Lower leg skin (tissue), 3 donors: Measurements from ENCODE around the gene BAZ1B.

Source experiments
- POLR2A ChIP-seq, 2 donors: fragments of 450-650 bp; IDR thresholded peaks; one replicate each; pipeline ENCODE4 v1.6.1; 2016 to 2017; ENCODE audit warnings: antibody characterized with exemption in 2 of 2, mild to moderate bottlenecking in 1 of 2, moderate library complexity in 1 of 2
- TF ChIP-seq, protein P1 (sequence below), 3 donors: fragments of 450-650 bp; IDR thresholded peaks; one replicate each; pipeline ENCODE4 v1.5.1; 2016; ENCODE audit warnings: antibody characterized with exemption in 3 of 3, mild to moderate bottlenecking in 3 of 3, moderate library complexity in 2 of 3

DNA sequence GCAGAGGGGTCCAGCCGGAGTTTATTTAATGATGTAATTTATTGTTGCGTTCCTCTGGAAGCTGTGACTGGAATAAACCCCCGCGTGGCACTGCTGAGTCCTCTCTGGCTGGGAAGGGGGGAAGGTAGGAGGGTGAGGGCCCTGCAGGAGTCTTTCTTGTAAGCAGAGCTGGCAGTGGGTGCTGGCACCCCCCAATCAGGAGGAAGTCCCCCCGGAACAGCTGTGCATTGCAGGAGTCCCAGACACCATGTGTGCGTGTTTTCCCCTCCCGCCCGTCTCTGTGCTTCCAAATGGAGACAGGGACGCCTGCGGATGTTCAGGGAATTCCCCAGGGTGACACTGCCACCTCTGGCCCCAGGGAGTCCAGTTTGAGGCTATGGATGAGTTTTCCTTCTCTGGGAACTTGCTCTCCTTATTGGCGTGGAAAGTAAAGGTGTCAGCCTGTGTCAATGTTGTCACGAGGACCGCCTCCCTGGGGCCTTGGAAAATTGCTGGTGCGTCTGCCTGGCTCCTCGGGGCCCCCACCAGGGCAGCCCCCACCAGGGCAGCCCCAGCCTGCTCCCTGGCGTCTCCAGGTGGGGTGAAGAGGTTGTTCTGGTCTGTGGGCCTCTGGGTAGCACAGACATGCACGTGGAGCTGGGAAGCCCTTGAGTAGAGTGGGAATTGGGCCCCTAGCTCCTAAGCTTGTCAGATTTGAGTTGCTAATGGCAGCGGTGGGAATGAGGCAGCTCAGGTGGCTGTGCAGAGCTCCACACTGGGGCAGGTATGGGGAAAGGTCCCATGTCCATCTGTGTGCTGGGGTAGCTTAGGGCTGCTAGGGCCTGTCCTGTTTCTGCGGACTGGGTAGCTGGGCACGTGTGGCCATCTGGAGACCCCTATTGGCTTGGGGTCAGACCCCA is 85.8 kb downstream of the BAZ1B start:
- no peak for TF ChIP-seq POLR2A (IDR thresholded peaks at IDR 0.05)
- TF ChIP-seq, protein P1, sequence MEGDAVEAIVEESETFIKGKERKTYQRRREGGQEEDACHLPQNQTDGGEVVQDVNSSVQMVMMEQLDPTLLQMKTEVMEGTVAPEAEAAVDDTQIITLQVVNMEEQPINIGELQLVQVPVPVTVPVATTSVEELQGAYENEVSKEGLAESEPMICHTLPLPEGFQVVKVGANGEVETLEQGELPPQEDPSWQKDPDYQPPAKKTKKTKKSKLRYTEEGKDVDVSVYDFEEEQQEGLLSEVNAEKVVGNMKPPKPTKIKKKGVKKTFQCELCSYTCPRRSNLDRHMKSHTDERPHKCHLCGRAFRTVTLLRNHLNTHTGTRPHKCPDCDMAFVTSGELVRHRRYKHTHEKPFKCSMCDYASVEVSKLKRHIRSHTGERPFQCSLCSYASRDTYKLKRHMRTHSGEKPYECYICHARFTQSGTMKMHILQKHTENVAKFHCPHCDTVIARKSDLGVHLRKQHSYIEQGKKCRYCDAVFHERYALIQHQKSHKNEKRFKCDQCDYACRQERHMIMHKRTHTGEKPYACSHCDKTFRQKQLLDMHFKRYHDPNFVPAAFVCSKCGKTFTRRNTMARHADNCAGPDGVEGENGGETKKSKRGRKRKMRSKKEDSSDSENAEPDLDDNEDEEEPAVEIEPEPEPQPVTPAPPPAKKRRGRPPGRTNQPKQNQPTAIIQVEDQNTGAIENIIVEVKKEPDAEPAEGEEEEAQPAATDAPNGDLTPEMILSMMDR (IDR thresholded peaks at IDR 0.05) = no peak
